HepG2 (cell line): Measurements from ENCODE around the gene WIF1. TPM values are rescaled to one million over a fixed set of nuclear protein-coding genes. Genes with fewer than 3 reads are reported as not detected.

Experiments used
- AGO2 ChIP-seq: fragments of 200-400 bp; formaldehyde crosslinking; optimal IDR thresholded peaks from 2 replicates; pipeline ENCODE3; 2017; ENCODE audit warnings: mild to moderate bottlenecking, low read depth, low read length, moderate library complexity
- AHR ChIP-seq: IDR thresholded peaks from 2 replicates; pipeline ENCODE4 v1.6.1; 2018; ENCODE audit warnings: missing genetic modification reagents, missing compliant biosample characterization
- BRCA1 ChIP-seq: sonication (generic); formaldehyde crosslinking; IDR thresholded peaks from 2 replicates; pipeline ENCODE4 v1.4.0; 2020; ENCODE audit warnings: missing genetic modification reagents
- CREM ChIP-seq, 2 experiments: sonication (generic) in 1 of 2; formaldehyde crosslinking in 1 of 2; IDR thresholded peaks; 2 replicates each; pipeline versions ENCODE4 v1.4.0 to v1.6.1; 2016 to 2020; ENCODE audit warnings: antibody characterized with exemption in 1 of 2, mild to moderate bottlenecking in 1 of 2, missing genetic modification reagents in 1 of 2
- FOXJ3 ChIP-seq: sonication (generic); formaldehyde crosslinking; IDR thresholded peaks from 2 replicates; pipeline ENCODE4 v1.4.0; 2020; ENCODE audit warnings: missing genetic modification reagents, mild to moderate bottlenecking, borderline replicate concordance
- HIC2 ChIP-seq: sonication (generic); formaldehyde crosslinking; IDR thresholded peaks from 2 replicates; pipeline ENCODE4 v1.9.0; 2022; ENCODE audit warnings: low read depth, missing genetic modification reagents
- HINFP ChIP-seq: sonication (generic); formaldehyde crosslinking; IDR thresholded peaks from 2 replicates; pipeline ENCODE4 v1.4.0; 2020; ENCODE audit warnings: low read depth, mild to moderate bottlenecking, missing genetic modification reagents
- KDM2A ChIP-seq: sonication (generic); formaldehyde crosslinking; IDR thresholded peaks from 2 replicates; pipeline ENCODE4 v1.4.0; 2020; ENCODE audit warnings: low read depth, missing genetic modification reagents, borderline replicate concordance
- NBN ChIP-seq: fragments of 450-650 bp; conservative IDR thresholded peaks from 2 replicates; pipeline ENCODE4 v1.6.1; 2017
- NFIC ChIP-seq: IDR thresholded peaks from 2 replicates; pipeline ENCODE4 v1.6.1; 2012; ENCODE audit warnings: mild to moderate bottlenecking, low read length, inconsistent platforms
- NONO ChIP-seq, 2 experiments: fragments of 450-650 bp in 1 of 2; sonication (generic) in 1 of 2; formaldehyde crosslinking in 1 of 2; IDR thresholded peaks in 1 of 2; conservative IDR thresholded peaks in 1 of 2; 2 replicates each; pipeline versions ENCODE4 v1.6.1 to v1.8.0; 2017 to 2022; ENCODE audit warnings: mild to moderate bottlenecking in 1 of 2, missing genetic modification reagents in 1 of 2, moderate library complexity in 1 of 2
- PAWR ChIP-seq: sonication (generic); formaldehyde crosslinking; IDR thresholded peaks from 2 replicates; pipeline ENCODE4 v1.4.0; 2020; ENCODE audit warnings: missing genetic modification reagents, mild to moderate bottlenecking, borderline replicate concordance
- PRPF4 ChIP-seq: fragments of 200-400 bp; formaldehyde crosslinking; IDR thresholded peaks from 2 replicates; pipeline ENCODE4 v1.6.1; 2016; ENCODE audit warnings: low read length, low read depth; ENCODE audit not compliant: poor library complexity, severe bottlenecking
- SETDB1 ChIP-seq: sonication (generic); formaldehyde crosslinking; IDR thresholded peaks from 2 replicates; pipeline ENCODE4 v1.5.1; 2020; ENCODE audit warnings: missing genetic modification reagents, mild to moderate bottlenecking, borderline replicate concordance
- U2AF1 ChIP-seq: fragments of 200-400 bp; formaldehyde crosslinking; optimal IDR thresholded peaks from 2 replicates; pipeline ENCODE3; 2017; ENCODE audit warnings: mild to moderate bottlenecking, low read depth, low read length
- ZNF235 ChIP-seq: sonication (generic); formaldehyde crosslinking; IDR thresholded peaks from 2 replicates; pipeline ENCODE4 v1.8.1; 2023; ENCODE audit warnings: mild to moderate bottlenecking, missing genetic modification reagents, borderline replicate concordance
- ZNF451 ChIP-seq: sonication (generic); formaldehyde crosslinking; IDR thresholded peaks from 2 replicates; pipeline ENCODE4 v1.5.0; 2020; ENCODE audit warnings: mild to moderate bottlenecking, missing genetic modification reagents
- ZNF577 ChIP-seq: sonication (generic); formaldehyde crosslinking; IDR thresholded peaks from 2 replicates; pipeline ENCODE4 v1.4.0; 2020; ENCODE audit warnings: mild to moderate bottlenecking, low read depth, missing genetic modification reagents, borderline replicate concordance
- ZNF619 ChIP-seq: sonication (generic); formaldehyde crosslinking; IDR thresholded peaks from 2 replicates; pipeline ENCODE4 v1.4.0; 2020; ENCODE audit warnings: mild to moderate bottlenecking, missing genetic modification reagents
- ZNF883 ChIP-seq: sonication (generic); formaldehyde crosslinking; IDR thresholded peaks from 2 replicates; pipeline ENCODE4 v1.5.1; 2020; ENCODE audit warnings: mild to moderate bottlenecking, missing genetic modification reagents; ENCODE audit errors: not compliant biosample characterization
- polyA plus RNA-seq, 8 experiments: library from polyadenylated mRNA; depleted of rRNA in 3 of 8; stranded (reverse) in 7 of 8; unstranded in 1 of 8; fragments of >200 nt; fragmentation: Illumina TruSeq in 4 of 8; extraction: Trizol in 4 of 8; gene quantifications; 2 replicates each; pipeline versions ENCODE4 v1.2.1 to v1.2.3, GENCODE V29; 2011 to 2016; ENCODE audit warnings: low read depth in 4 of 8, missing spikeins in 1 of 8, mixed read lengths in 1 of 8; ENCODE audit not compliant: insufficient read depth in 1 of 8
- total RNA-seq, 5 experiments: library from RNA; depleted of rRNA; stranded (reverse); fragments of >200 nt; fragmentation: Illumina TruSeq; extraction: Trizol; gene quantifications; 2 replicates each; pipeline ENCODE4 v1.2.3, GENCODE V29; 2016; ENCODE audit warnings: low read depth in 1 of 5
- TF ChIP-seq, protein P1 (sequence below): IDR thresholded peaks from 2 replicates; pipeline ENCODE4 v1.6.1; 2016; ENCODE audit warnings: low read depth, control low read depth
- TF ChIP-seq, protein P2 (sequence below): sonication (generic); formaldehyde crosslinking; IDR thresholded peaks from 2 replicates; pipeline ENCODE4 v1.4.0; 2020; ENCODE audit warnings: missing genetic modification reagents

Gene WIF1
- total and polyA plus RNA-seq, 2 of the 13 experiments (the other 11 are each of a cell fraction or from before 2014, with no cell fraction given) = not detected

DNA sequence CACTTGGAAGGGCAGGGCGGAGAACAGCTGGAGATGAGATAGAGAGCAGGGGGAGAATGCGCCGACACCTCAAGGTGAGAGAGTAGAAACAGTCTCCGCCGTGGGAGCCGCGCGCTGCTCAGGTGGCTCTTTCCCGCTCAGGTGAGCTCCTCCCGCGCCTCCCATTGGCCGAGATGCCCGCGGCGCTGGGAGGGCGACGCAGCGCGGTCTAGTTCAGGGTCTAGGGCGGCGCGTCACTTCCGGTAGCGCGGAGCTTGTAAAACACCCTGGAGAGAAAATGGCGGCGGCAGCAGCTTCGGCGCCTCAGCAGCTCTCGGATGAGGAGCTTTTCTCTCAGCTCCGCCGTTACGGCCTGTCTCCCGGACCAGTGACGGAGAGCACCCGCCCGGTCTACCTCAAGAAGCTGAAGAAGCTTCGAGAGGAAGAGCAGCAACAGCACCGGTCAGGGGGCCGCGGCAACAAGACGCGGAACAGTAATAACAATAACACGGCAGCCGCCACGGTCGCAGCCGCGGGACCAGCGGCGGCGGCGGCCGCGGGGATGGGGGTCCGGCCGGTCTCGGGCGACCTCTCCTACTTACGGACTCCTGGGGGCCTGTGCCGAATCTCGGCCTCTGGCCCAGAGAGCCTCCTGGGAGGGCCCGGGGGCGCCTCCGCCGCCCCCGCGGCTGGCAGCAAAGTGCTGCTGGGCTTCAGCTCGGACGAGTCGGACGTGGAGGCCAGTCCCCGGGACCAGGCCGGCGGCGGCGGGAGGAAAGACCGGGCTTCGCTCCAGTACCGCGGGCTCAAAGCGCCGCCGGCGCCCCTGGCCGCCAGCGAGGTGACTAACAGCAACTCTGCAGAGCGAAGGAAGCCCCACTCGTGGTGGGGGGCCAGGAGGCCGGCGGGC lies 48.5 kb upstream of the WIF1 start, which contains the start of gene LEMD3 (continued):
- TF ChIP-seq, protein P1, sequence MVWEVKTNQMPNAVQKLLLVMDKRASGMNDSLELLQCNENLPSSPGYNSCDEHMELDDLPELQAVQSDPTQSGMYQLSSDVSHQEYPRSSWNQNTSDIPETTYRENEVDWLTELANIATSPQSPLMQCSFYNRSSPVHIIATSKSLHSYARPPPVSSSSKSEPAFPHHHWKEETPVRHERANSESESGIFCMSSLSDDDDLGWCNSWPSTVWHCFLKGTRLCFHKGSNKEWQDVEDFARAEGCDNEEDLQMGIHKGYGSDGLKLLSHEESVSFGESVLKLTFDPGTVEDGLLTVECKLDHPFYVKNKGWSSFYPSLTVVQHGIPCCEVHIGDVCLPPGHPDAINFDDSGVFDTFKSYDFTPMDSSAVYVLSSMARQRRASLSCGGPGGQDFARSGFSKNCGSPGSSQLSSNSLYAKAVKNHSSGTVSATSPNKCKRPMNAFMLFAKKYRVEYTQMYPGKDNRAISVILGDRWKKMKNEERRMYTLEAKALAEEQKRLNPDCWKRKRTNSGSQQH (CRISPR knock-in tag) = no peak; the same call in 1 of the 2 replicates
- TF ChIP-seq ZNF235 (peak; percentile 99; the same call in 1 of the 2 replicates), ZNF619 (CRISPR knock-in tag) (peak; percentile 98), HIC2 (CRISPR knock-in tag) (peak; percentile 88), HINFP (CRISPR knock-in tag) (peak; percentile 95; the same call in 1 of the 2 replicates), NFIC (0 out of 2 replicates have a peak, but pooled peaks have one; percentile 15), SETDB1 (CRISPR knock-in tag) (peak; percentile 95; the same call in 1 of the 2 replicates), AGO2 (peak; percentile 81), FOXJ3 (CRISPR knock-in tag) (peak; percentile 84), NONO (IDR thresholded peaks at IDR 0.05) (no peak), NONO (CRISPR knock-in tag; conservative IDR thresholded peaks at IDR 0.05) (peak; percentile 52), CREM (IDR thresholded peaks at IDR 0.05) (peak; percentile 90), CREM (CRISPR knock-in tag; IDR thresholded peaks at IDR 0.05) (peak; percentile 55; the same call in 1 of the 2 replicates), U2AF1 (no peak), AHR (CRISPR knock-in tag) (peak; percentile 98), BRCA1 (CRISPR knock-in tag) (peak; percentile 97), ZNF451 (CRISPR knock-in tag) (peak; percentile 100), NBN (no peak), KDM2A (CRISPR knock-in tag) (peak; percentile 91), PRPF4 (no peak), ZNF883 (peak; percentile 100), PAWR (CRISPR knock-in tag) (peak; percentile 93; the same call in 1 of the 2 replicates), ZNF577 (peak; percentile 94; the same call in 1 of the 2 replicates)
- TF ChIP-seq, protein P2, sequence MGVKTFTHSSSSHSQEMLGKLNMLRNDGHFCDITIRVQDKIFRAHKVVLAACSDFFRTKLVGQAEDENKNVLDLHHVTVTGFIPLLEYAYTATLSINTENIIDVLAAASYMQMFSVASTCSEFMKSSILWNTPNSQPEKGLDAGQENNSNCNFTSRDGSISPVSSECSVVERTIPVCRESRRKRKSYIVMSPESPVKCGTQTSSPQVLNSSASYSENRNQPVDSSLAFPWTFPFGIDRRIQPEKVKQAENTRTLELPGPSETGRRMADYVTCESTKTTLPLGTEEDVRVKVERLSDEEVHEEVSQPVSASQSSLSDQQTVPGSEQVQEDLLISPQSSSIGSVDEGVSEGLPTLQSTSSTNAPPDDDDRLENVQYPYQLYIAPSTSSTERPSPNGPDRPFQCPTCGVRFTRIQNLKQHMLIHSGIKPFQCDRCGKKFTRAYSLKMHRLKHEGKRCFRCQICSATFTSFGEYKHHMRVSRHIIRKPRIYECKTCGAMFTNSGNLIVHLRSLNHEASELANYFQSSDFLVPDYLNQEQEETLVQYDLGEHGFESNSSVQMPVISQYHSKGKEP (CRISPR knock-in tag) = peak; percentile 96; the same call in 1 of the 2 replicates
